Esophagus muscularis mucosa (tissue), 4 donors: ENCODE data around the gene PTPRN2. TPM values are rescaled to one million over a fixed set of nuclear protein-coding genes. Genes with fewer than 3 reads are reported as not detected.

Experiments
- DNase-seq: peaks from one replicate; pipeline ENCODE4 v3.0.0-alpha.2; 2017; ENCODE audit errors: extremely low spot score
- H3K27ac ChIP-seq, 4 donors: fragments of 200-600 bp; sonication (generic); replicated peaks in 1 of 4; 1 replicate in 3 of 4; 2 replicates in 1 of 4; pipeline ENCODE4 v1.5.1; 2016 to 2019; ENCODE audit warnings: mild to moderate bottlenecking in 1 of 4
- H3K27me3 ChIP-seq, 4 donors: fragments of 200-600 bp; sonication (generic); one replicate each; pipeline versions ENCODE4 v1.5.1 to v1.6.0; 2016 to 2019
- H3K36me3 ChIP-seq, 4 donors: fragments of 200-600 bp; sonication (generic); one replicate each; pipeline ENCODE4 v1.5.1; 2016 to 2019
- H3K4me1 ChIP-seq, 4 donors: fragments of 200-600 bp; sonication (generic); one replicate each; pipeline ENCODE4 v1.5.1; 2016 to 2019
- H3K4me3 ChIP-seq, 4 donors: fragments of 200-600 bp; sonication (generic); 1 replicate in 2 of 4; 2 replicates in 2 of 4; pipeline ENCODE4 v1.5.1; 2016 to 2019; ENCODE audit warnings: mild to moderate bottlenecking in 4 of 4, moderate library complexity in 1 of 4
- H3K9me3 ChIP-seq, 4 donors: fragments of 200-600 bp; sonication (generic); 1 replicate in 3 of 4; 2 replicates in 1 of 4; pipeline ENCODE4 v1.5.1; 2016 to 2019
- CTCF ChIP-seq, 3 experiments: fragments of 200-600 bp in 2 of 3; fragments of 450-650 bp in 1 of 3; sonication (generic) in 2 of 3; IDR thresholded peaks; one replicate each; pipeline ENCODE4 v1.5.1; 2017 to 2019; ENCODE audit warnings: antibody characterized with exemption in 3 of 3, mild to moderate bottlenecking in 2 of 3, moderate library complexity in 1 of 3
- EP300 ChIP-seq: sonication (generic); formaldehyde crosslinking; IDR thresholded peaks from one replicate; pipeline ENCODE4 v1.6.1; 2017; ENCODE audit warnings: antibody characterized with exemption
- POLR2A ChIP-seq: fragments of 450-650 bp; IDR thresholded peaks from one replicate; pipeline ENCODE4 v1.6.1; 2017; ENCODE audit warnings: antibody characterized with exemption, moderate library complexity, mild to moderate bottlenecking, low read depth
- POLR2AphosphoS5 ChIP-seq, 2 donors: sonication (generic); formaldehyde crosslinking; IDR thresholded peaks; one replicate each; pipeline ENCODE4 v1.6.1; 2017; ENCODE audit warnings: antibody characterized with exemption in 2 of 2
- WGBS: methylation state at CpG from one replicate; pipeline ENCODE4 v1.1.5; 2018; 5-methylcytosine and 5-hydroxymethylcytosine counted together
- intact Hi-C: fragments of 100-400 bp; cut with DNase I; formaldehyde crosslinking; loops from one replicate; pipeline ENCODE4 v1.15.1; 2023
- total RNA-seq, 4 donors: library from RNA; depleted of rRNA; stranded (reverse); fragments of >200 nt; gene quantifications; one replicate each; pipeline versions ENCODE4 v1.1.0 to v1.2.1, GENCODE V29; 2016

PTPRN2 gene
- total RNA-seq, 4 donors from 2014 or later = 2.1 to 3.1 (median 3.1) TPM

DNA sequence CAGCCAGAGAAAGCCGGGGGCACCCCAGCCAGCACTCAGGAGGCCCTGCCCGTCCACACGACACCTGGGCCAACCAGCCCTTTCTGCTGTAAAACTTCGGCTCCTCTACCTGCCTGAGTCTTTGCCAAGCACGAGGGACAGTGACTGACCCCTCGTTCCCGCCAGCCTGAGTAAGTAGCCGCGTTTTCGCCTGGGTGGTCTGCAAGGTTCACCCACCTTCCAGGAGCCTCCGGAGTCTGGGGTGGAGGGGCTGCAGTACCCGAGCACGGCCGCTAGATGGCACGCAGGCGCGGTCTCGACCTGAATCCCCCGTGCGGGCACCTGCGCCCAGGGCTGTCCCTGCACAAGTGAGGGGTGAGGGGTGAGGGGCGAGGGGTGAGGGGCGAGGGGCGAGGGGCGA lies 192.7 kb downstream of the PTPRN2 start:
- H3K4me3 ChIP-seq = no peak overlapping the region
- peaks cover 0 to 9% (median 0%) of the 10 kb centered on the region in 4 donors for H3K27me3 ChIP-seq
- TF ChIP-seq POLR2AphosphoS5 (IDR thresholded peaks at IDR 0.05) (no peak), EP300 (no peak), CTCF (IDR thresholded peaks at IDR 0.05) (peak; percentile 58 to 79 (median 61)), POLR2A (no peak)
- H3K36me3 ChIP-seq = no peaks in the 10 kb centered on the region
- DNase-seq = no peak
- no peak overlapping the region for H3K27ac ChIP-seq
- no peaks in the 10 kb centered on the region for H3K4me1 ChIP-seq
- intact Hi-C loops = no loop called here
- WGBS = 78% methylated on average over 4 of the region's 25 CpGs
- peaks cover 0 to 13% (median 6%) of the 10 kb centered on the region in 4 donors for H3K9me3 ChIP-seq

- Histone ChIP-seq H3K27ac (no peak overlapping the region), H3K36me3 (no peaks in the 10 kb centered on the region), H3K27me3 (peaks cover 0 to 9% (median 0%) of the 10 kb centered on the region in 4 donors), H3K9me3 (peaks cover 0 to 10% (median 5%) of the 10 kb centered on the region in 4 donors), H3K4me1 (no peaks in the 10 kb centered on the region), H3K4me3 (no peak overlapping the region)
- TF ChIP-seq EP300 = no peak
- TF ChIP-seq POLR2A = no peak
- TF ChIP-seq CTCF (IDR thresholded peaks at IDR 0.05) = no peak
- TF ChIP-seq POLR2AphosphoS5 (IDR thresholded peaks at IDR 0.05) = no peak
- WGBS = 85% methylated on average over 9 of the region's 16 CpGs
- no peak for DNase-seq
- intact Hi-C loops = no loop called here
Measured at GRCh38 chr7:158393926-158394625, 193.5 kb downstream of the PTPRN2 start.

DNA sequence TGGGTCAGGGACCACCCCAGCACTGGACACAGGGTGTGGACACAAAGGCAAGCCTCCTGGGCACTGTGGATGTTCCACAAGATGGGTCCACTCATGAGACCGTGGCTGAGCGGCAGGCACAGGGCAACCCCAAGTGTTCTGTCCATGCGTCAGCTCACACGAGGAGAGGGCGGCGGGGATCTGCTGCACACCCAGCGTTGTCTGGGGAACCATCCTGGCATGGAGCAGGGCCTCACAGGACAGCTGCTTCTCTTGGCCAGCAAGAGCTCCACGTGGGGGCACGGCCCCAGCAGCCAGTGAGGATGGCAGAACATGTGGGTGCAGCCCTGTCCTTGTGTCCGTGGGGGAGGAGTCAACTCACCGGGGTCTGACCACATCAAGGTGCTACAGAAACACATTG lies 195.4 kb downstream of the PTPRN2 start:
- no peak overlapping the region for H3K27ac ChIP-seq
- TF ChIP-seq POLR2A = no peak
- TF ChIP-seq EP300 = no peak
- TF ChIP-seq POLR2AphosphoS5 (IDR thresholded peaks at IDR 0.05) = no peak
- no peak for TF ChIP-seq CTCF (IDR thresholded peaks at IDR 0.05)
- no peak overlapping the region for H3K4me3 ChIP-seq
- no peaks in the 10 kb centered on the region for H3K36me3 ChIP-seq
- 80% methylated on average over 5 of the region's 11 CpGs for WGBS
- H3K27me3 ChIP-seq = peaks cover 0 to 18% (median 0%) of the 10 kb centered on the region in 4 donors
- DNase-seq = no peak
- no peaks in the 10 kb centered on the region for H3K4me1 ChIP-seq
- H3K9me3 ChIP-seq = no peaks in the 10 kb centered on the region
- intact Hi-C loops = no loop called here

DNA sequence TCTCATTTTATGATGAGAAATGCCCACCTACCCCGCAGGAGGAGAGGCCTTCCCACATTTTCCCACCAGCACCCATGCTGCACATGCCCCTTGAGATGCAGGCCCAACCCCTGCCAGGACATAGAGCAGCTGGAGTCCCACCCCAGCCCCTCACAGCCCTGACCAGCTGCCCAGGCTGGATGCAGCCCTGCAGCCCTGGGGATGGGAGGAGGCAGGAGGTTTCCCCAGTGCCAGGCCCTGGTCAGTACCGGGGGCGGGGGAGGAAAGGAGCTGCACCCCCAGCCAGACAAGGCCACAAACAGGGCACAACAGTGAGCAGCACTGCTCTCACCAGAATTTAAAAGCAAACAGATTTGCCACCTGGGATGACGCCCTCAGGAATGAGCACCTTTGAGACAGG lies 196.1 kb downstream of the PTPRN2 start:
- no CpG with 5 or more reads among the region's 4 CpGs for WGBS
- Histone ChIP-seq H3K4me3 (no peak overlapping the region), H3K4me1 (no peaks in the 10 kb centered on the region), H3K36me3 (no peaks in the 10 kb centered on the region), H3K27ac (no peak overlapping the region), H3K27me3 (peaks cover 0 to 24% (median 0%) of the 10 kb centered on the region in 4 donors), H3K9me3 (no peaks in the 10 kb centered on the region)
- no peak for TF ChIP-seq CTCF (IDR thresholded peaks at IDR 0.05)
- TF ChIP-seq POLR2AphosphoS5 (IDR thresholded peaks at IDR 0.05) = no peak
- TF ChIP-seq EP300 = no peak
- no peak for TF ChIP-seq POLR2A
- DNase-seq = no peak
- intact Hi-C loops = no loop called here
